GM21381 (cell line): Measurements from ENCODE around the gene CTCFL.
"Not testable (repeated sequence)": the region's sequence is repeated elsewhere in the genome, so short reads cannot be mapped to it uniquely, and the experiment has no call there.

Experiments
- ATAC-seq: cut with Tn5 transposase; IDR thresholded peaks from one replicate; pipeline ENCODE4 v1.9.1; 2021; ENCODE audit warnings: mild to moderate bottlenecking, moderate library complexity; ENCODE audit not compliant: unreplicated experiment

Gene CTCFL

GRCh38 chr20:57483287-57484050 is 41.5 kb downstream of the CTCFL start:
- ATAC-seq = peak; percentile 45

GRCh38 chr20:57482796-57483195 is 42.1 kb downstream of the CTCFL start:
- no peak for ATAC-seq

DNA sequence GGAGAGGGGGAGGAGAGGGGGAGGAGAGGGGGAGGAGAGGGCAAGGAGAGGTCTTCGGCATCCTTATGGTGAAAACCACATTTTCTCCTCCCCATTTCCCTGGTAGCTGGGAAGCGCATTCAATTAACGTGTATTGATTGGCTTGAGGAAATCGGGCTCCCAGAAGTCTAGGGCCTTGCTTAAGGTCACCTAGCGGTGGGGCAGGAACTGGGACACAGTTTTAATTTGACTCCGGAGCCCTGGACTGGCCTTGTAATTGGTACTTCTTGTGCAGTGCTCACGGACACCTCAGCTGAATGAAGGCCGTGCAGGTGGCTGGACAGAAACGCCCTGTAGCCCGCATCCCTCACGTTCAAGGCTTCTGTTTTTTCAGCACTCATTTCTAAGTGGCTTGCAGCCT is 42.8 kb downstream of the CTCFL start:
- no peak for ATAC-seq

- peak; percentile 17 for ATAC-seq
Observed at GRCh38 chr20:57481281-57481711, 43.6 kb downstream of the CTCFL start.

DNA sequence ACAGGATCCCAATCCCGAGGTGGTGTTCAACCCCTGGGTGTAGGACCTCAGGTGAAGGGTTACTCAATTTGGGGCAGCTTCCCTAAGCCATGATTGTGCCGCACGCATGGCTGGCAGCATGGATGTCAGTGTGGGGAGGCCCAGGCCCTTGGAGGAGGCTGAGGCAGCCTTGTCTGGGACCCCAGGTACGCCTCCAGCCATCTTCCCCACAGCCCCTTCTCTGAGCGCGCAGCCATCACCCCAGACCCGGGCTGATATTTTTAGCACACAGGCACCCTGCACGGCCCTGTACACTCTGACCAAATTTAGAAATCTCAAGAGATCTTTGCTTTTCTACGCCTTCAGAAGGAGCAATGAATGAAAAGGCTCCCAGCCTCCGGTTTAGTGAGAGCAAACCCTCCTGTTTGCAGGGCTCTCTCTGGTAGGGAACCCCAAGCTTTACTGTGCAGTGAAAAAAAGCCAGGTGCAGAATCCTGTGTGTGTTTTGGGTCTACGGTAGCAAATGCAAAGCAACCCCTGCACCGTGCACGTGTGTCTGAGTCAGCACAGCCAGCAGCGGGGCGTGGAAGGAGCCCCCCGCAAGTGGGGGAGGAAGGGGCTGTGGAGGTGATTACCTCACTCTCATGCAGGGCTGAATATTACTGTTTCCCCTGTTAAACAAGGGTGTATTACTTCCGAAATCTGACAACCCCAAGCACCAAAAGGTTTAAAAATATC is 44.3 kb downstream of the CTCFL start:
- peak; percentile 52 for ATAC-seq

GRCh38 chr20:57479196-57479595 is 45.7 kb downstream of the CTCFL start:
- no peak for ATAC-seq

- no peak for ATAC-seq
Observed at GRCh38 chr20:57478176-57478575, 46.8 kb downstream of the CTCFL start.

DNA sequence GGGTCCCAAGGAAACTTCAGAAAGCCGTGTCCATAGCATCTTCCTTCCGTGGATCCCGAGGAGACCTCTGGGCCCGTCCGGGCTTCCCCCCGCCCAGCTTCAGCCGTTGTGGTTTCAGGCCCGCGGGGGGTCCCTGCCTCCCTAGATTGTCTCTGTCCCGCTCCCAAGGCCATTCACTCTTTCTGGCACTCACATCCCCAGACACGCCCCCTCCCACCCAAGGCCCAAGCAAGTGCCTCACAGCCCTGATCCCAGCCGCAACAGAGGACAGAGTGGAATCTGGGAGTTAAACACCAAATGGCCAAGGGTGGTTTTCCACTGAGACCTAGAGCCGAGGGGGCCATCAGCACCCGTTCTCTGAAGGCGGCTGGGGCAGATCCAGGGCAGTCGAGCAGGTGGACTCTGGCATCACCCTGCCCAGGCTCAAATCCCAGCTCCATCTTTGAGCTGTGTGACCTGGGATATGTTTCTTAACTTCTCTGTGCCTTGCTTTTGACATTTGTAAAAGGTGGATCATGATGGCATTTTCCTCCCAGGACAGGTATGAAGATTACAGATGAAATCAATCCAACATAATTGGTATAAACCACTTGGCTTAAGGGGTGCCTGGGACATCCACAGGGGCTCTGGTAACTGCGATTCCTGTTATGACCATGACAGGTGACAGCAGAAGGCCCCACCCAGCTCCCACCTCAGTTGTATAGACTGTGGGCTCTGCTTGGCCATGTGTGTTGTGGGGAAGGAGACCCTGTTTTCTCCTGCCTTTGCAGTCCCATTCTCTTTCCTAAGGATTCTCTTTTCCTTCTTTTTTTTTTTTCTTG is 48.1 kb downstream of the CTCFL start:
- no peak for ATAC-seq

- ATAC-seq = peak; percentile 42
Observed at GRCh38 chr20:57476084-57476526, 48.8 kb downstream of the CTCFL start.

DNA sequence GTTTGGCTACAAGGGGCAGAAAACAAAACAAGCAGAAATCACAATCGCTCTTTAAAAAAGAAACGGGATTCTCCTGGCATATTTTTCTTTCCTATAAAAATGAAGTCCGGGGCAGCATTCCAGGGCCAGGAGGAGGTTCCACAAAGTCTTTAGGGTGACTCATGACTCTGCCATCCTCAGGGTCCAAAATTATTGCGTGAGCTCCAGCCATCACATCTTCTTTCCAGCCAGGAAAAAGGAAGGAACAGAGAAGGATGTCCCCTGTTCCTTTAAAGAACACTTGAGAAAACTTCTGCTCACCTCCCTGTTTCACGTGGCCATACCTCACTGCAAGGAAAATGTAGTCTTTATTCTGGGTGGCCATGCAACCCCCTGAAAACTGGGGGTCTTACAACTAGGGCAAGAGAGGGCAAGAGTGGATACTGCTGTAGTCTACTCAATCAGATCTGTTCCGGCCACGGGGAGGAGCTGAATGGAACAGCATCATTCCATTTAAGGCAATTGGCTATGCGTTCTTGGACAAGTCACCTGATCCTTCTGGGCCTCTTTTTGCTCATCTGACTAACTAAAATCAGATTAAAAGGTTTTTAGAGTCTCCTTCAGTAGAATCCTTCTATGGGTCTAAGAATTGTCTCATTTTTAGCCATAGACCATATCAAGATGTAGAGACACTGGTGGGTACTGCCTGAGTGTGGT is 49.4 kb downstream of the CTCFL start:
- ATAC-seq = no peak

- no peak for ATAC-seq
Observed at GRCh38 chr20:57474816-57475215, 50.1 kb downstream of the CTCFL start.

DNA sequence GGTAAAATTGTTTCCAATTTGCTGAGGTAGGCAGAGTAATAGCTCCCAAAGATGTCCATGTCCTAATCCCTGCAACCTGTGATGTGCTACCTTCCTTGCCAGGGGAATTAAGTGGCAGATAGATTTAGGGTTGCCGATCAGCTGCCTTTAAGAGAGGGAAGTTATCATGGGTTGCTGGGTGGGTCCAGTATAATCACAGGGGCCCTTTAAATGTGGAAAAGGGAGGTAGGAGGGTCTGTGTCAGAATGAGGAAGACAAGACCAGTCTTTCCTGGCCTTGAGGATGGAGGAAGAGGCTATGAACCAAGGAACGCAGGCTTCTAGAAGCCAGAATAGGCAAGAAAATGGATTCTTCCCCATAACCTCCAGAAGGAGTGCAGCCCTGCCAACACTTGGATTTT is 50.7 kb downstream of the CTCFL start:
- ATAC-seq = no peak

DNA sequence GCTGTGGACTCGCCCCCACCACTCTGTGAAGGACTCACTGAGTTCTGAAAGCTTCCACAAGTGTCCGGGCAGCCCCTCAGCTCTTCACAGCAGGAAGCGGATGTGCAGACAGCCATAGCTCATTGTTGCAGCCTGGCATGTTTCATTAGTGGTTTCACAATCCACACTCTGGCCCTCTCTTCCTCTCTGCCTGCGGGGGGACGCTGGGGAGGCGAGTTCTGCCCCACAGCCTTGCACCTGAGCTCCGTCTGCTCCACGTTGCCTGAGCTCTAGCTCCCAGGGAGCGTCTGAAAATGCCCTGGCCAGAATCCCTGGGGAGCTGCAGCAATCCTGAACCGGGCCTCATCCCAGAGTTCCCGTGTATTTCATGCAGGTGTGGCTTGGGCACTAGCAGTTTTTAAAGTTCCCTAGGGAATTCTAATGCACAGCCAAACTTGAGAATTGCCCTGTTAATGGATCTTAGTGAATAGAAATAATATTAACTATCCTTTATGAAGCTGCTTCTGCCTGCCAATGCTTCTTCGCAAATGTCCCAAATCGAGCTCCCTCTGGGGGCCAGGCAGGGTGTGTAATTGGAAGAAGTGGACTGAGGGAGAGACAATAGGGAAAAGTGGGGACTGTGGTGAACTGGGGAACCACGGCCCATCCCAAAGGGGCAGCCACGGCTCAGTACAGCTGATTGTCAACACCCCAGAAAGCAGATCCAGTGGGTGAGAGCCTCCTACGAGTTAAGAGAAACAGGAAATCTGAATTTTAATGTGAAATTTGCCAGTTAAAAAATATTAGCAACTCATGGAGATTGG is 51.5 kb downstream of the CTCFL start:
- ATAC-seq = peak; percentile 58

GRCh38 chr20:57472474-57472873 is 52.5 kb downstream of the CTCFL start:
- ATAC-seq = not testable (repeated sequence)

GRCh38 chr20:57471496-57472372 is 53.2 kb downstream of the CTCFL start:
- ATAC-seq = no peak

DNA sequence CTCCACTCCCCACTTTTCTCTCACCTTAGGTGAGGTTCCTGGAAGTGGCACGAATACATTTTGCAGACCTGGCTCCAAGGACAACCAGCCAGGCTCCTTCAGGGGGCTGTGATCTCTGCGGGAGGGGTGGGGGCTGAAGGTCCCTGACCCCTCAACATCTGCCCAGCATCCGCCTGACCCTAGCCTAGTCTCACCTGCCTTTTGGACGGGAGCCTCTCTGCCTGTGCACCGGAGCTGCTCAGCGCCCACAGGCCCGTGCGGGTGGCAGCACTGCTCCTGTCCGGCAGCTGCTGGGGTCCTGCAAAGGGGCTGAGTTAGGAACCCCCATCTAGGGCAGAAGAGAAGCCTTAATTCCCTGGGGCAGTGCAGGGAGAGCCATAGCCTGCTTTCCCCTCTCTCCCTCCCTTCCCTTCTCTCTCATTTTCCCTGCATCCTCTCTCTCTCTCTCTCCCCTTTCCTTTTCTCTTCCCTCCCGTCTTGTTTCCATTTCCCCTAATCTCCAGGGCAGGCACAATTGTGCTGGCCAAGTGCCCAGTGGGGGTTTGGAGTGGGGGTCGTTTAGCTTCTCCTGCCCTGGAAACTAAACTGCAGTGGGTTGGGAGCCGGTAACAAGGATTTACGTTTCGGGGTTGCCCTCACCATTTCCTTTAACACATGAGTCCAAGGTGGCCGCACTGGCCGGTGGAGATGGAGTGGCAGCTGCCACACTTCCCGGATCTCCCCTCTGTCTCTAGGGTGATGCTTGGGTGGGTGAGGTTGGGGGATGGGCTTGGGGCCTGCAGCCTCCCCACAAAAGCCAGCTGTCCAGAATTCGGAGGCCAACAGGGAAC is 54.1 kb downstream of the CTCFL start:
- no peak for ATAC-seq

- ATAC-seq = no peak
Observed at GRCh38 chr20:57470212-57470522, 54.8 kb downstream of the CTCFL start.
